ENCODE data around the gene CRYBG2.

CRYBG2 gene

GRCh38 chr1:26290122-26290881 lies 63.6 kb downstream of the CRYBG2 start:
- no peak for DNase-seq

GRCh38 chr1:26289158-26290059 lies 64.5 kb downstream of the CRYBG2 start:
- peak; percentile 64 for DNase-seq

GRCh38 chr1:26288311-26288941 lies 65.5 kb downstream of the CRYBG2 start:
- DNase-seq, result peak; percentile 85

GRCh38 chr1:26287811-26288210 lies 66.1 kb downstream of the CRYBG2 start:
- DNase-seq, result no peak

- peak; percentile 87 for DNase-seq
These were observed 66.8 kb downstream of the CRYBG2 start for GRCh38 chr1:26287033-26287711.

GRCh38 chr1:26286064-26286416 lies 67.9 kb downstream of the CRYBG2 start:
- DNase-seq, result no peak

GRCh38 chr1:26285366-26286063 lies 68.4 kb downstream of the CRYBG2 start:
- DNase-seq, result peak; percentile 77

- DNase-seq, result peak; percentile 96
These were observed 69.2 kb downstream of the CRYBG2 start for GRCh38 chr1:26284597-26285347.

- DNase-seq, result no peak
These were observed 69.9 kb downstream of the CRYBG2 start for GRCh38 chr1:26283871-26284596.

GRCh38 chr1:26283279-26283853 lies 70.6 kb downstream of the CRYBG2 start:
- no peak for DNase-seq

GRCh38 chr1:26282401-26282918 lies 71.5 kb downstream of the CRYBG2 start:
- DNase-seq, result no peak

GRCh38 chr1:26281971-26282370 lies 72.0 kb downstream of the CRYBG2 start:
- DNase-seq, result no peak

- DNase-seq, result no peak
These were observed 72.6 kb downstream of the CRYBG2 start for GRCh38 chr1:26281091-26281958.

GRCh38 chr1:26280333-26281042 lies 73.4 kb downstream of the CRYBG2 start:
- DNase-seq, result peak; percentile 55

- peak; percentile 91 for DNase-seq
These were observed 74.2 kb downstream of the CRYBG2 start, which contains the start of gene SH3BGRL3 for GRCh38 chr1:26279456-26280332. SH3BGRL3 (plus strand) TSS chr1:26280086; CDS start chr1:26280156, 70 bp downstream.

GRCh38 chr1:26278724-26279455 lies 75.0 kb downstream of the CRYBG2 start:
- DNase-seq, result peak; percentile 80

GRCh38 chr1:26278303-26278702 lies 75.6 kb downstream of the CRYBG2 start:
- DNase-seq, result no peak

Data from activated CD4-positive, alpha-beta T cell treated with anti-CD3 and anti-CD28 coated beads, Interleukin-2, Interleukin-6, amounts not matched to agents 100 ng/mL and 50 ng/mL, durations not matched to agents 16 hours and 8 hours (primary cell).